Nephron progenitor cell (in vitro differentiated cells): ENCODE data around the gene HSPA8.

Experiments
- DNase-seq: peaks from one replicate; pipeline ENCODE4 v3.0.0; 2021
- H3K27ac Mint-ChIP-seq: 2 replicates; pipeline ENCODE4 v1.8.0; 2021; ENCODE audit warnings: mild to moderate bottlenecking, moderate library complexity, mixed read lengths
- H3K27me3 Mint-ChIP-seq: 2 replicates; pipeline ENCODE4 v1.8.0; 2021; ENCODE audit warnings: mild to moderate bottlenecking, low read depth, mixed read lengths; ENCODE audit not compliant: poor library complexity
- H3K36me3 Mint-ChIP-seq: 2 replicates; pipeline ENCODE4 v1.8.0; 2021; ENCODE audit warnings: low read depth, mixed read lengths
- H3K4me1 Mint-ChIP-seq: 2 replicates; pipeline ENCODE4 v1.8.0; 2021; ENCODE audit warnings: mixed read lengths
- H3K4me3 Mint-ChIP-seq: 2 replicates; pipeline ENCODE4 v1.8.0; 2021; ENCODE audit warnings: mild to moderate bottlenecking, moderate library complexity, mixed read lengths
- H3K9me3 Mint-ChIP-seq: 2 replicates; pipeline ENCODE4 v1.8.0; 2021; ENCODE audit warnings: mild to moderate bottlenecking, moderate library complexity, mixed read lengths
- CTCF ChIP-seq: fragments of 200-600 bp; sonication (generic); IDR thresholded peaks from 2 replicates; pipeline ENCODE4 v1.5.0; 2021; ENCODE audit warnings: antibody characterized with exemption

The HSPA8 gene

GRCh38 chr11:123030517-123030916 lies 31.4 kb downstream of the HSPA8 start:
- no peaks in the 10 kb centered on the region for H3K36me3 Mint-ChIP-seq
- H3K4me3 Mint-ChIP-seq: no peak overlapping the region
- H3K4me1 Mint-ChIP-seq: no peaks in the 10 kb centered on the region
- no peak overlapping the region for H3K27ac Mint-ChIP-seq
- peaks cover 11% of the 10 kb centered on the region for H3K27me3 Mint-ChIP-seq
- DNase-seq: no peak
- no peaks in the 10 kb centered on the region for H3K9me3 Mint-ChIP-seq
- no peak for TF ChIP-seq CTCF

GRCh38 chr11:123020968-123021367 lies 41.0 kb downstream of the HSPA8 start:
- DNase-seq: peak; percentile 33
- TF ChIP-seq CTCF: peak; percentile 56
- Mint-ChIP-seq H3K27me3 (peaks cover 50% of the 10 kb centered on the region), H3K9me3 (no peaks in the 10 kb centered on the region), H3K36me3 (no peaks in the 10 kb centered on the region), H3K4me1 (peaks cover 13% of the 10 kb centered on the region), H3K27ac (no peak overlapping the region), H3K4me3 (no peak overlapping the region)

GRCh38 chr11:123018702-123019101 lies 43.2 kb downstream of the HSPA8 start:
- Mint-ChIP-seq H3K4me3 (no peak overlapping the region), H3K36me3 (no peaks in the 10 kb centered on the region), H3K9me3 (no peaks in the 10 kb centered on the region), H3K27me3 (peaks cover 56% of the 10 kb centered on the region), H3K4me1 (peaks cover 15% of the 10 kb centered on the region), H3K27ac (no peak overlapping the region)
- no peak for TF ChIP-seq CTCF
- no peak for DNase-seq

- H3K9me3 Mint-ChIP-seq: no peaks in the 10 kb centered on the region
- peaks cover 7% of the 10 kb centered on the region for H3K4me1 Mint-ChIP-seq
- no peak overlapping the region for H3K4me3 Mint-ChIP-seq
- DNase-seq: no peak
- peaks cover 38% of the 10 kb centered on the region for H3K27me3 Mint-ChIP-seq
- H3K36me3 Mint-ChIP-seq: no peaks in the 10 kb centered on the region
- no peak overlapping the region for H3K27ac Mint-ChIP-seq
- no peak for TF ChIP-seq CTCF
These were observed 50.4 kb downstream of the HSPA8 start for GRCh38 chr11:123011510-123011909.
